K562 (cell line): Measurements from ENCODE around the gene C1orf56. TPM values are rescaled to one million over a fixed set of nuclear protein-coding genes. Genes with fewer than 3 reads are reported as not detected.
A peak's percentile ranks its signal among the peaks of the same experiment; 100 is the strongest.

Experiments
- BRD9 ChIP-seq: fragments of 450-650 bp; IDR thresholded peaks from 2 replicates; pipeline ENCODE4 v1.6.1; 2018; ENCODE audit warnings: low read depth; ENCODE audit not compliant: partially characterized antibody
- CEBPB ChIP-seq: fragments of 450-650 bp; IDR thresholded peaks from 2 replicates; pipeline ENCODE4 v1.6.1; 2016; ENCODE audit warnings: missing genetic modification characterization, missing compliant biosample characterization
- CSDE1 ChIP-seq, 2 experiments: fragments of 450-650 bp; IDR thresholded peaks; 2 replicates each; pipeline ENCODE4 v1.6.1; 2016; ENCODE audit warnings: mild to moderate bottlenecking in 1 of 2
- FOXK1 ChIP-seq: sonication (generic); formaldehyde crosslinking; IDR thresholded peaks from 2 replicates; pipeline ENCODE4 v1.8.0; 2022; ENCODE audit warnings: missing genetic modification reagents, mild to moderate bottlenecking, borderline replicate concordance
- HDAC8 ChIP-seq: fragments of 450-650 bp; IDR thresholded peaks from 2 replicates; pipeline ENCODE4 v1.6.1; 2016; ENCODE audit warnings: mild to moderate bottlenecking, missing genetic modification characterization, moderate library complexity, missing compliant biosample characterization
- LCOR ChIP-seq: sonication (generic); formaldehyde crosslinking; IDR thresholded peaks from 2 replicates; pipeline ENCODE4 v1.8.0; 2022; ENCODE audit warnings: mild to moderate bottlenecking, missing genetic modification reagents
- MED1 ChIP-seq: sonication (generic); formaldehyde crosslinking; IDR thresholded peaks from 2 replicates; pipeline ENCODE4 v1.8.1; 2023; ENCODE audit warnings: missing genetic modification reagents, borderline replicate concordance
- NEUROD1 ChIP-seq: fragments of 150-350 bp; IDR thresholded peaks from 2 replicates; pipeline ENCODE4 v1.6.1; 2014; ENCODE audit warnings: borderline replicate concordance, low read length, low read depth; ENCODE audit not compliant: partially characterized antibody
- POLR2H ChIP-seq: IDR thresholded peaks from 2 replicates; pipeline ENCODE4 v1.6.1; 2016; ENCODE audit warnings: missing genetic modification characterization, low read depth, mild to moderate bottlenecking, control low read depth, missing compliant biosample characterization, moderate library complexity
- POLR3G ChIP-seq: IDR thresholded peaks from 2 replicates; pipeline ENCODE4 v1.6.1; 2011; ENCODE audit not compliant: insufficient read length, insufficient replicate concordance; ENCODE audit errors: extremely low read depth
- SMAD1 ChIP-seq: fragments of 150-350 bp; IDR thresholded peaks from 2 replicates; pipeline ENCODE4 v1.6.1; 2014; ENCODE audit warnings: low read length, low read depth; ENCODE audit not compliant: partially characterized antibody
- TEAD4 ChIP-seq, 2 experiments: sonication (generic) in 1 of 2; formaldehyde crosslinking in 1 of 2; IDR thresholded peaks; 2 replicates each; pipeline versions ENCODE4 v1.6.1 to v1.8.0; 2012 to 2022; ENCODE audit warnings: borderline replicate concordance in 1 of 2, inconsistent platforms in 1 of 2, low read length in 1 of 2, mild to moderate bottlenecking in 1 of 2, missing genetic modification reagents in 1 of 2
- WHSC1 ChIP-seq: IDR thresholded peaks from one replicate; pipeline ENCODE4 v1.6.1; 2012; ENCODE audit warnings: low read length, control low read depth, inconsistent platforms
- ZFP1 ChIP-seq: fragments of 450-650 bp; formaldehyde crosslinking; IDR thresholded peaks from 2 replicates; pipeline ENCODE4 v1.4.0; 2020; ENCODE audit warnings: mild to moderate bottlenecking, mixed read lengths
- ZNF197 ChIP-seq: fragments of 200-800 bp; sonication (Bioruptor generic); IDR thresholded peaks from 2 replicates; pipeline ENCODE4 v1.6.1; 2016; ENCODE audit warnings: low read depth, missing genetic modification characterization, missing compliant biosample characterization
- ZNF644 ChIP-seq: fragments of 200-800 bp; sonication (Bioruptor generic); IDR thresholded peaks from 2 replicates; pipeline ENCODE4 v1.6.1; 2016; ENCODE audit warnings: low read depth, missing genetic modification characterization, missing compliant biosample characterization
- ZNF76 ChIP-seq: fragments of 250-450 bp; sonication (Bioruptor Pico); IDR thresholded peaks from 2 replicates; pipeline ENCODE4 v1.4.0; 2020; ENCODE audit warnings: mild to moderate bottlenecking, moderate library complexity, borderline replicate concordance
- polyA plus RNA-seq, 8 experiments: library from polyadenylated mRNA; depleted of rRNA in 4 of 8; stranded (reverse) in 5 of 8; unstranded in 3 of 8; fragments of >200 nt; fragmentation: Nextera tagmentation in 2 of 8; fragmentation: Illumina TruSeq in 1 of 8; extraction: Ambion mirVana in 2 of 8; extraction: Trizol in 1 of 8; gene quantifications; 2 replicates each; pipeline versions ENCODE4 v1.2.1 to v1.2.3, GENCODE V29; 2011 to 2014; ENCODE audit warnings: inconsistent platforms in 1 of 8, missing spikeins in 1 of 8
- total RNA-seq, 7 experiments: library from RNA; depleted of rRNA in 6 of 7; stranded (reverse); fragments of >200 nt in 6 of 7; fragmentation: Illumina TruSeq in 2 of 7; extraction: Trizol in 2 of 7; gene quantifications; 2 replicates each; pipeline versions ENCODE4 v1.2.1 to v1.2.3, GENCODE V29; 2011 to 2021; ENCODE audit warnings: low replicate concordance in 1 of 7
- TF ChIP-seq, protein P1 (sequence below), 2 experiments: fragments of 450-650 bp in 1 of 2; sonication (generic) in 1 of 2; formaldehyde crosslinking in 1 of 2; IDR thresholded peaks in 1 of 2; conservative IDR thresholded peaks in 1 of 2; 2 replicates each; pipeline versions ENCODE4 v1.6.1 to v1.8.1; 2016 to 2023; ENCODE audit warnings: mild to moderate bottlenecking in 2 of 2, moderate library complexity in 2 of 2, inconsistent platforms in 1 of 2, missing genetic modification reagents in 1 of 2
- TF ChIP-seq, protein P2 (sequence below), 2 experiments: fragments of 450-650 bp; IDR thresholded peaks; 2 replicates each; pipeline ENCODE4 v1.6.1; 2018; ENCODE audit warnings: mild to moderate bottlenecking in 2 of 2, low read depth in 1 of 2; ENCODE audit not compliant: partially characterized antibody in 2 of 2
- TF ChIP-seq, protein P3 (sequence below): conservative IDR thresholded peaks from 2 replicates; pipeline ENCODE4 v1.6.1; 2011; ENCODE audit warnings: low read depth, mild to moderate bottlenecking, low read length; ENCODE audit not compliant: control insufficient read depth

The C1orf56 gene
- total and polyA plus RNA-seq, 9 of the 15 experiments (the other 6 are each of a cell fraction or from before 2014, with no cell fraction given): 0.18 to 15.7 (median 1.1) TPM

DNA sequence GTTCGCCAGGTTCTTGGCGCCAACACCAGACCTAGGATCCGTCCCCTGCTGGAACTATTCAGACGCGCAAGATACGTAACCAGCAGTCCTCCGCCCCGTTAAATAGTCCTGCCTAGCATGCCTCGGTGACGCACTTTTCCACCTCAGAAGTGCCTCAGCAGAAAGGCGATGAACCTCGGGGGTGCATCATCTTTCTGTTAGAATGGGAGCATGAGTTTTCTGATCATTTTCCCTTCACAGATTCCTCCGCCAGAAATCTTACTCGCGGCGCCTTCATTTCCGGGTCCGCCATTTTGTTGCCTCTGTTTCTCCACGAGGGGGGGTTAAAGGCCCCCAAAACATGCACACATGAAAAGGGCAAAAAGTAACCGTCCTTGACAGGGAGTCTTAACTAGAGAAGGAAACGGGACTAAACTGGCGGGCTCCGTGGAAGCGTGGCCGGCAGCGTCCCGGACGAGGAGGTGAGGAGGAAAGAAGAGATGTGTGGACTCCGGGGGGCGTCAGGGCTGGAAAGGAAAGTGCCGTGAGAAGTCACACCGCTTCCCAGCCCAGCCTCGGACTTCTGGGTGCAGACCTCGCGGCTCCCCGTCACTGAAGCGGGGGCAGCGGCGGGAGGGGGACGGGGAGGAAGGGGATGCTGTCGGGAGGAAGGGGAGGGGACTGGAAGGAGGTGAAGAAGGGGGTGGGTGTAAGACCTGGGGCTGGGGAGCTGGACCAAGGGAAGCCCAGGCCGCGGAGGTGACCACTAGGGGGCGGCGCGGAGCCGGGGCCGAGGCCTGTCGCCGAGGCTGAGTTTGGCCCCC is 23.1 kb downstream of the C1orf56 start, which contains the start of gene GABPB2 (continued):
- TF ChIP-seq, protein P1, sequence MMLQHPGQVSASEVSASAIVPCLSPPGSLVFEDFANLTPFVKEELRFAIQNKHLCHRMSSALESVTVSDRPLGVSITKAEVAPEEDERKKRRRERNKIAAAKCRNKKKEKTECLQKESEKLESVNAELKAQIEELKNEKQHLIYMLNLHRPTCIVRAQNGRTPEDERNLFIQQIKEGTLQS (IDR thresholded peaks at IDR 0.05): peak; percentile 87
- TF ChIP-seq, protein P1 (CRISPR knock-in tag; conservative IDR thresholded peaks at IDR 0.05): no peak
- TF ChIP-seq LCOR (CRISPR knock-in tag) (peak; percentile 62), ZFP1 (no peak), MED1 (CRISPR knock-in tag) (no peak; the same call in 1 of the 2 replicates), POLR3G (no peak), BRD9 (peak; percentile 98), TEAD4 (IDR thresholded peaks at IDR 0.05; ENCODE audit: low read length) (peak; percentile 74), TEAD4 (CRISPR knock-in tag; IDR thresholded peaks at IDR 0.05; ENCODE audit: borderline replicate concordance) (no peak), ZNF76 (CRISPR knock-in tag) (0 out of 2 replicates have a peak, but pooled peaks have one; percentile 74), NEUROD1 (peak; percentile 44), SMAD1 (no peak), ZNF644 (tag) (peak; percentile 27; the same call in 1 of the 2 replicates), FOXK1 (peak; percentile 69; the same call in 1 of the 2 replicates), ZNF197 (CRISPR knock-in tag) (no peak), CEBPB (tag) (no peak), WHSC1 (no peak), HDAC8 (tag) (peak; percentile 78), CSDE1 (IDR thresholded peaks at IDR 0.05) (peak in 1 of 2 experiments; percentile 86; a peak in 3 of 4 replicates), POLR2H (peak; percentile 63; the same call in 1 of the 2 replicates)
- TF ChIP-seq, protein P2, sequence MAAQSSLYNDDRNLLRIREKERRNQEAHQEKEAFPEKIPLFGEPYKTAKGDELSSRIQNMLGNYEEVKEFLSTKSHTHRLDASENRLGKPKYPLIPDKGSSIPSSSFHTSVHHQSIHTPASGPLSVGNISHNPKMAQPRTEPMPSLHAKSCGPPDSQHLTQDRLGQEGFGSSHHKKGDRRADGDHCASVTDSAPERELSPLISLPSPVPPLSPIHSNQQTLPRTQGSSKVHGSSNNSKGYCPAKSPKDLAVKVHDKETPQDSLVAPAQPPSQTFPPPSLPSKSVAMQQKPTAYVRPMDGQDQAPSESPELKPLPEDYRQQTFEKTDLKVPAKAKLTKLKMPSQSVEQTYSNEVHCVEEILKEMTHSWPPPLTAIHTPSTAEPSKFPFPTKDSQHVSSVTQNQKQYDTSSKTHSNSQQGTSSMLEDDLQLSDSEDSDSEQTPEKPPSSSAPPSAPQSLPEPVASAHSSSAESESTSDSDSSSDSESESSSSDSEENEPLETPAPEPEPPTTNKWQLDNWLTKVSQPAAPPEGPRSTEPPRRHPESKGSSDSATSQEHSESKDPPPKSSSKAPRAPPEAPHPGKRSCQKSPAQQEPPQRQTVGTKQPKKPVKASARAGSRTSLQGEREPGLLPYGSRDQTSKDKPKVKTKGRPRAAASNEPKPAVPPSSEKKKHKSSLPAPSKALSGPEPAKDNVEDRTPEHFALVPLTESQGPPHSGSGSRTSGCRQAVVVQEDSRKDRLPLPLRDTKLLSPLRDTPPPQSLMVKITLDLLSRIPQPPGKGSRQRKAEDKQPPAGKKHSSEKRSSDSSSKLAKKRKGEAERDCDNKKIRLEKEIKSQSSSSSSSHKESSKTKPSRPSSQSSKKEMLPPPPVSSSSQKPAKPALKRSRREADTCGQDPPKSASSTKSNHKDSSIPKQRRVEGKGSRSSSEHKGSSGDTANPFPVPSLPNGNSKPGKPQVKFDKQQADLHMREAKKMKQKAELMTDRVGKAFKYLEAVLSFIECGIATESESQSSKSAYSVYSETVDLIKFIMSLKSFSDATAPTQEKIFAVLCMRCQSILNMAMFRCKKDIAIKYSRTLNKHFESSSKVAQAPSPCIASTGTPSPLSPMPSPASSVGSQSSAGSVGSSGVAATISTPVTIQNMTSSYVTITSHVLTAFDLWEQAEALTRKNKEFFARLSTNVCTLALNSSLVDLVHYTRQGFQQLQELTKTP (IDR thresholded peaks at IDR 0.05; ENCODE audit: low read depth in 1 of 2, partially characterized antibody in 2 of 2): peak; percentile 53 to 97
- TF ChIP-seq, protein P3, sequence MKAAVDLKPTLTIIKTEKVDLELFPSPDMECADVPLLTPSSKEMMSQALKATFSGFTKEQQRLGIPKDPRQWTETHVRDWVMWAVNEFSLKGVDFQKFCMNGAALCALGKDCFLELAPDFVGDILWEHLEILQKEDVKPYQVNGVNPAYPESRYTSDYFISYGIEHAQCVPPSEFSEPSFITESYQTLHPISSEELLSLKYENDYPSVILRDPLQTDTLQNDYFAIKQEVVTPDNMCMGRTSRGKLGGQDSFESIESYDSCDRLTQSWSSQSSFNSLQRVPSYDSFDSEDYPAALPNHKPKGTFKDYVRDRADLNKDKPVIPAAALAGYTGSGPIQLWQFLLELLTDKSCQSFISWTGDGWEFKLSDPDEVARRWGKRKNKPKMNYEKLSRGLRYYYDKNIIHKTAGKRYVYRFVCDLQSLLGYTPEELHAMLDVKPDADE: peak; percentile 57
